Memory B cell (primary cell): ENCODE measurements around the gene NCOA7.

Experiments
- ATAC-seq: fragments of 150-1000 bp; cut with Tn5 transposase; 2 replicates; pipeline ENCODE4 v1.10.0; 2021; ENCODE audit warnings: low read depth, mild to moderate bottlenecking, moderate library complexity
- DNase-seq, 2 donors: peaks; one replicate each; pipeline ENCODE4 v3.0.0; 2022; ENCODE audit warnings: low spot score in 2 of 2
- H3K27ac Mint-ChIP-seq: one replicate; pipeline ENCODE4 v1.8.0; 2022; ENCODE audit warnings: mild to moderate bottlenecking, moderate library complexity, mixed read lengths
- H3K27me3 Mint-ChIP-seq: one replicate; pipeline ENCODE4 v1.8.0; 2022; ENCODE audit warnings: mixed read lengths
- H3K36me3 Mint-ChIP-seq: one replicate; pipeline ENCODE4 v1.8.0; 2022; ENCODE audit warnings: mild to moderate bottlenecking, mixed read lengths
- H3K4me1 Mint-ChIP-seq: one replicate; pipeline ENCODE4 v1.8.0; 2022; ENCODE audit warnings: mixed read lengths
- H3K4me3 Mint-ChIP-seq: one replicate; pipeline ENCODE4 v1.8.0; 2022; ENCODE audit warnings: mild to moderate bottlenecking, moderate library complexity, mixed read lengths
- H3K9me3 Mint-ChIP-seq: one replicate; pipeline ENCODE4 v1.8.0; 2022; ENCODE audit warnings: mixed read lengths

The NCOA7 gene, protein sequence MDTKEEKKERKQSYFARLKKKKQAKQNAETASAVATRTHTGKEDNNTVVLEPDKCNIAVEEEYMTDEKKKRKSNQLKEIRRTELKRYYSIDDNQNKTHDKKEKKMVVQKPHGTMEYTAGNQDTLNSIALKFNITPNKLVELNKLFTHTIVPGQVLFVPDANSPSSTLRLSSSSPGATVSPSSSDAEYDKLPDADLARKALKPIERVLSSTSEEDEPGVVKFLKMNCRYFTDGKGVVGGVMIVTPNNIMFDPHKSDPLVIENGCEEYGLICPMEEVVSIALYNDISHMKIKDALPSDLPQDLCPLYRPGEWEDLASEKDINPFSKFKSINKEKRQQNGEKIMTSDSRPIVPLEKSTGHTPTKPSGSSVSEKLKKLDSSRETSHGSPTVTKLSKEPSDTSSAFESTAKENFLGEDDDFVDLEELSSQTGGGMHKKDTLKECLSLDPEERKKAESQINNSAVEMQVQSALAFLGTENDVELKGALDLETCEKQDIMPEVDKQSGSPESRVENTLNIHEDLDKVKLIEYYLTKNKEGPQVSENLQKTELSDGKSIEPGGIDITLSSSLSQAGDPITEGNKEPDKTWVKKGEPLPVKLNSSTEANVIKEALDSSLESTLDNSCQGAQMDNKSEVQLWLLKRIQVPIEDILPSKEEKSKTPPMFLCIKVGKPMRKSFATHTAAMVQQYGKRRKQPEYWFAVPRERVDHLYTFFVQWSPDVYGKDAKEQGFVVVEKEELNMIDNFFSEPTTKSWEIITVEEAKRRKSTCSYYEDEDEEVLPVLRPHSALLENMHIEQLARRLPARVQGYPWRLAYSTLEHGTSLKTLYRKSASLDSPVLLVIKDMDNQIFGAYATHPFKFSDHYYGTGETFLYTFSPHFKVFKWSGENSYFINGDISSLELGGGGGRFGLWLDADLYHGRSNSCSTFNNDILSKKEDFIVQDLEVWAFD

DNA sequence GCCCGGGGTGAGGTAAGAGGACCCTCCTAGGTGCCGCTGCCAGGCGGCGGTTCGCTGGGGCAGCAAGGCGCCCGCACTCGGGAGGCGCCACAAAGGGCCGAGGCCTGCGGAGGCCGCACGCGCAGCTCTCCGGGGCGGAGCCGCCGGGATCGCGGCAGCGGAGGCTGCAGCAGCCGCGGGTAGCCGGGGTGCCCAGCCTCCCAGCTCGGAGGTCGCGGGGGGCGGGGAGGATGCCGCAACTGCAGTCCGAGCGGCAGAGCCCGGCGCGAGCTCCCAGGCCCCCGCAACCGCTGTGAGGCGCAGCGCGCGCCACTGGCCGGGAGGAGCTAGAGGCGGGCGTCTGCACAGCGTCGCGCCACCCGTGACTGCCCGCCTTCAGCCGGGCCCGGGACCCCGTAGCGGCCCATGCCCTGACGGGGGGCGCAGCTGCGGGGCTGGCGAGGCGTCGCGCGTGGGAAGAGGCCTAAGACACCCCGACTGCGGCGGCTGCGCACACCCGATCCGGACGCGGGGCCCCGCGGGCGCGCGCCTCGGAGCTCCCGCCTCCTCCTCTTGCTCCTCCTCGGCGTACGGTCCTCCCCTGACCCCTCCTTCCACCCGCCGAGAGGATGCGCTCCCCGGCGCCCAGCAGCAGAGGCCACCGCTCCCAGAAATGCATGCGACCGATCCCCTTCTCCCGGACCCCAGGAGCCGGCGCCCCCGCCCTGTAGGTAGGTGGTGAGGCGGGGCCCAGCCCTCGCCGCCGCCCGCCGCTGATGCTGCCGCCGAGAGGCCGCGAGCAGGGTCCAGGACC, at the start of gene NCOA7:
Gene NCOA7, plus strand, starts transcription at position 603 of the 793 bp plus-strand sequence. CDS start 24,395 bp downstream, outside the sequence.
- H3K4me1 Mint-ChIP-seq, result peaks cover 31% of the 10 kb centered on the region
- peak within 1 kb of the TSS; percentile 96 for H3K4me3 Mint-ChIP-seq
- H3K27me3 Mint-ChIP-seq, result no peaks in the 10 kb centered on the region
- H3K9me3 Mint-ChIP-seq, result no peaks in the 10 kb centered on the region
- ATAC-seq (peak; percentile 72), DNase-seq (peak; percentile 61 to 73)
- H3K36me3 Mint-ChIP-seq, result peaks cover 3% of the 10 kb centered on the region
- H3K27ac Mint-ChIP-seq, result peak within 1 kb of the TSS; percentile 95

DNA sequence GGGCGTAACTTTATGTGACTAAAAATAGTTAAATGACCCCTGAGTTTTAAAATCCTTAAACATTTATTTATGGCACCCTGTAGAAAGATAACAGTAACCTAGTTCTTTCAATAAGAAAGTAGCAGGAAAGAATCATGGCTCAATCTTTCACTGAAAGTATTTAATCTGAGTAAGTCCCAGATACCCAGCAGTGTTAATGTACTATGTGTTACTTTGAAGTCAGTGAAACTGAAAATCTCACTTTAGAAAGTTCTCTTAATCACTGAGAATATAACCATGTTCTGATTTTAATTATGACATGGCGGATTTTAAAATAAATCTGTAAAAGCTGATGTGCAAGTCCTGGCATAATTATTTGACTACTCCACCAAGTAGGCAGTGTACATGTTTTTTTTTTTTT, 49.4 kb upstream of the NCOA7 start:
- no peak for DNase-seq
- H3K4me1 Mint-ChIP-seq, result no peaks in the 10 kb centered on the region
- H3K27ac Mint-ChIP-seq, result no peak overlapping the region
- H3K36me3 Mint-ChIP-seq, result no peaks in the 10 kb centered on the region
- peaks cover 13% of the 10 kb centered on the region for H3K27me3 Mint-ChIP-seq
- no peak for ATAC-seq
- H3K4me3 Mint-ChIP-seq, result no peak overlapping the region
- no peaks in the 10 kb centered on the region for H3K9me3 Mint-ChIP-seq

DNA sequence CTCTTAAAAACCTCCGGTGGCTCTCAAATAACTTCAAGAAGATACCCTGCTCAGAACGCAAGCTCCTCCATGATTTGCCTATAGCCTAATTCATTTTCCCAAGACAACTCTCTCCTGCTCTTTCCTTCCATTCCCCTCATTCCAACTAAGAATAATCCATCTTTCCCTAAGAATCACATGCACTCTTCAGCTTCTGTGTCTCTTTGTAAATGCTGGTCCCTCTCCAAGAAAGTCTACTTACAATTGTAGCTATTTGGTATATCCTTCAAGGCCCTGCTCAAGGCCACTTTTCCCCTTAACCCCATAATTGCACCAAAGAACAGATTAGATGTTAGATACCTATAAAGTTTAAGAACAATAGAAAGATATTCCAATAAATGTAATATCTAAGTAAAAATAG, 48.7 kb upstream of the NCOA7 start:
- peaks cover 16% of the 10 kb centered on the region for H3K27me3 Mint-ChIP-seq

DNA sequence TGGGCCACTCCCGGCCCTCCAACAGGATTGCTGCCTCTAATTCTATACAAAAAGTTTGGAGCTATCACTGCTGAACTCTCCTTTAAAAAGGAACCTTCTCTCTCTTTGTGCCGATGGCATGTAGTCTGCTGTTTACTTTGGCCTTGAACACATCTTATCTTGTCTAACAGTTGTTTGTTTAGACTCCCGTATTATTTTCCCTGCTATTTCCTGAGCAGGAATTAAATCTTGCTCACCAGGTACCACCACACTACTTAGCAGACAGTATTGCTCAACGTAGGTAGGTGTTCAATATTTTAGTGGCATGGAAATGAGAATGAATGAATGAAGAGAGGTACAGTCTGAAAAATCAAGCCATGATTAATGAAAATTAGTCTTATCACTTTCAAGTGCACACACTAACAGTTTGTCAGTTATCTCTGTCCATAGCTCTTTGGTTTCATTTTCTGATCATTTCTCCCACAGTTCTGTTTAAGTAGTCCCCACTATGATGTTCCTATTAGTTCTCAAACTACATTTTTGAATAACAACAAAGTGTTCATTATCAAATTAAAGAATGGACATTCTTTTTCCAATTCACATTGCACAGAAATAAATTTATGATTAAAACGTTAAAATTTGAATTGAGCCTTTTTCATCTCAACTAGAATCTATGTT, 48.2 kb upstream of the NCOA7 start:
- H3K4me3 Mint-ChIP-seq, result no peak overlapping the region
- no peak for ATAC-seq
- peaks cover 13% of the 10 kb centered on the region for H3K27me3 Mint-ChIP-seq

More for the DNA sequence above, 48.7 kb upstream of the NCOA7 start:
- Mint-ChIP-seq H3K27ac (no peak overlapping the region), H3K4me1 (peaks cover 6% of the 10 kb centered on the region), H3K36me3 (peaks cover 4% of the 10 kb centered on the region), H3K9me3 (no peaks in the 10 kb centered on the region), H3K4me3 (no peak overlapping the region)
- ATAC-seq, result no peak
- no peak for DNase-seq

DNA sequence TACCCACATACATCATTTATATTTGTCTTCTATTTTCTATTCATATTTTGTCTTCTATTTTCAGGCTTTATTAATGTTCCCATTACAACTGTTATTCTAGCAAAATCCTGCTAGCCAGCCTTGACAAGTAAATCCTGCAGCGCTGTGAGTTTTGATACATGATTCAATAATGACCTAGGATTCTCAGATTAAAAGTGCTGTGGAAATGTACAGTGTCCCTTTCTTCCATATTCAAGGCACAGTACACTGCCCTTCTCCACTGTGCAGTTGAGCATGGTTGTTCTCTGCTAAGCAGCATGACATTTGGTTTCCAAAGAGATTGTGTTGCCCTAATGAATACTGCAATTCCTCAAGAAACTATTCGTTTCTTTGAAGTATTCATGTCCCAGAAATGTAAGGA, 47.2 kb upstream of the NCOA7 start:
- Mint-ChIP-seq H3K4me3 (no peak overlapping the region), H3K36me3 (peaks cover 4% of the 10 kb centered on the region), H3K9me3 (no peaks in the 10 kb centered on the region), H3K4me1 (peaks cover 11% of the 10 kb centered on the region), H3K27ac (no peak overlapping the region), H3K27me3 (peaks cover 12% of the 10 kb centered on the region)
- DNase-seq (no peak), ATAC-seq (no peak)

More for the DNA sequence above, 48.2 kb upstream of the NCOA7 start:
- H3K27ac Mint-ChIP-seq, result no peak overlapping the region
- no peak for DNase-seq
- no peaks in the 10 kb centered on the region for H3K9me3 Mint-ChIP-seq
- peaks cover 4% of the 10 kb centered on the region for H3K36me3 Mint-ChIP-seq
- peaks cover 6% of the 10 kb centered on the region for H3K4me1 Mint-ChIP-seq

DNA sequence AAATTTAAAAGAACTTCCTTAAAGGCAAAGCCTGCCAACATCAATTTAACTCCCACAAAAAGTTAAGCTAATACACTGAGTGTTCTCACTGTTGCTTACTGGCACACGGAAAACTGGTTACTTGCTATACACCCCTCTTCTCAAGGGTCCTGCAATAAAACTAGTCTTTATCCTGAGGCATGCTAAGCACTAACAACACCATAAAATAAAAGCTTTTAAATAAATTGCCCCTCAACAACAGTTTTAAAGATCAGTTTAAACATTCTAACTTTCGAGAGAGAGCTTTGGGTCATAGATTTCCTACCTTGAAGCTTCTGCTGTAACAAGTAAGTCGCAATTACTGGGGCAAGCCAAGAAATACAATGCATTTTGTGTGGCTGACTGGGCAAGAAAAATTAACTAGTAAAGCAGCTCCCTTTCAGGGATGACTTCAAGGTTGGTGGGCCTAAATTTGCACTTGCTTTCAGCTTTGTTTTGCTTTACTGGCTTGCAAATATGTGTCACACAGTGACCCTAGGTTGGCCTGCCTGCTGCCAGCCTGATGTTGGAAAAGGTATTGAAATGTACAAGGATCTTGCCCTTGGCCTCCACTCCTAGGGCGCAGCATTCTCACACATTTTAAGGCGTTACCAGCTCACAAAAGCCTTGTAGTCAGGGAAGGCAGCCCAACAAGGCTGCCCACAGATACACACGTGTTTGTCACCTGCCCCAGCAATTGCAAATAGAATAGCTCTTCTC, 45.3 kb upstream of the NCOA7 start:
- H3K36me3 Mint-ChIP-seq, result peaks cover 4% of the 10 kb centered on the region
- no peak for ATAC-seq
- H3K4me1 Mint-ChIP-seq, result peaks cover 20% of the 10 kb centered on the region
- peaks cover 17% of the 10 kb centered on the region for H3K27me3 Mint-ChIP-seq
- H3K4me3 Mint-ChIP-seq, result no peak overlapping the region
- no peaks in the 10 kb centered on the region for H3K9me3 Mint-ChIP-seq
- H3K27ac Mint-ChIP-seq, result no peak overlapping the region
- no peak for DNase-seq

DNA sequence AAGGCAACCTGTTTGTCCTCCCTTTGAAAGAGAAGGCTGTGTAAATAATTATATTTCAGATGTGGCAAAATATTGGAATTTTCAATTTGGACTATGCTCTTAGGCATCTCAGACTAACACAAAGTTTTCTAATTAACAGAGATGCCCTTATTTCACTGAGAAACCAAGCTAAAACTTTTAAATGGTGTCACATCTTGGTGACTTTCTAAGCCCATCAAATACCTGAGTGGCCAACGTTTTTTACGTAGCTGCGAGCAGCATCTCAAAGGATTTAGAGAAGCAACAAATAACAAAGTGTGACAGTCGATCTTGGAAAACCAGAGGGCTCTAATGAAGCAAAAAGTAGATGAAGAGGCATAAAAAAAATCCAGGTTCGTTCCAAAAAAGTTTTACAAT, 44.7 kb upstream of the NCOA7 start:
- Mint-ChIP-seq H3K9me3 (no peaks in the 10 kb centered on the region), H3K27ac (no peak overlapping the region), H3K27me3 (peaks cover 20% of the 10 kb centered on the region), H3K36me3 (peaks cover 4% of the 10 kb centered on the region), H3K4me3 (peak overlapping the region; percentile 37), H3K4me1 (peaks cover 23% of the 10 kb centered on the region)
- ATAC-seq, result no peak
- no peak for DNase-seq

DNA sequence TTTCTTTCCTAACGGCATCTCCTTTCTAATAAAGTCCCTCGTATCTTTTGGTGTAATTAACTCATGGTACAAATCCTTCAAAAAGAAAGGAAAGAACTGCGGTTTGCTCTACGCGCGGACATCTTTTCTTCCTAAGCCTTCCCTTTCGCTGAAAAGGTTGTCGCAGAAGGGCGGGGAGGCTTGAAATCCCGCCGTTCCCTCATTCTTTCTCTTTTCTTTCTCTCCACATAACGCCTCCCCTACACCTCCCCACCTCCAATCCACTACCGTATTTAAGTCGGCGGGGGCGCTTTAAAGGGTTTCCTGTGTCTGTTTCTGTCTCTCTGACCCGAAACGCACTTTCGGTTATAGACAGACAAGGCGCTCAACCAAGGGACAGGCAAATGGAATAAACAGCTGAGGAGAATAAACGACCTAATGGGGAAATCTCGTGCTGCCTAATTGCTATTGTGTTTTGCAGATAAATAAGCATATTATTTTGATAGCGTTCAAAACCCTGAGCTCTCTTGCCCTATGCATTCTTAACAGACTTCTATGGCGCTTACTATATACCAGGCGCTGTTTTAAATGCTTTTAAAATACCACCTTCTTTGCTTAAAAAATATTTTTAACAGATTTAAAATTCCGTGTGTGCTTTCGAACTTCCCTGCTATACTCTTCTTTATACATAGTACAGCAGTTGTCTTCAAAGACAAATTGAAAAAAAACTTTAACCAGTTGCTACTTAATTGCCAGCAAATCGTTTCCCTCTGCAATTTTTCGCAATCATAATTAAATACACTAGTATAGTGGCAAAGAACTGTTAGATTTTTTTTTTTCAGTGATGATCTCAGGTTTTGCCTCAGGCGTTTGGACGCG, 43.8 kb upstream of the NCOA7 start:
- peak overlapping the region; percentile 82 for H3K4me3 Mint-ChIP-seq
- H3K36me3 Mint-ChIP-seq, result peaks cover 4% of the 10 kb centered on the region
- peak overlapping the region; percentile 16 for H3K27ac Mint-ChIP-seq
- H3K4me1 Mint-ChIP-seq, result peaks cover 24% of the 10 kb centered on the region
- H3K27me3 Mint-ChIP-seq, result peaks cover 24% of the 10 kb centered on the region
- DNase-seq, result peak; percentile 42 to 43
- ATAC-seq, result peak; percentile 53
- no peaks in the 10 kb centered on the region for H3K9me3 Mint-ChIP-seq

DNA sequence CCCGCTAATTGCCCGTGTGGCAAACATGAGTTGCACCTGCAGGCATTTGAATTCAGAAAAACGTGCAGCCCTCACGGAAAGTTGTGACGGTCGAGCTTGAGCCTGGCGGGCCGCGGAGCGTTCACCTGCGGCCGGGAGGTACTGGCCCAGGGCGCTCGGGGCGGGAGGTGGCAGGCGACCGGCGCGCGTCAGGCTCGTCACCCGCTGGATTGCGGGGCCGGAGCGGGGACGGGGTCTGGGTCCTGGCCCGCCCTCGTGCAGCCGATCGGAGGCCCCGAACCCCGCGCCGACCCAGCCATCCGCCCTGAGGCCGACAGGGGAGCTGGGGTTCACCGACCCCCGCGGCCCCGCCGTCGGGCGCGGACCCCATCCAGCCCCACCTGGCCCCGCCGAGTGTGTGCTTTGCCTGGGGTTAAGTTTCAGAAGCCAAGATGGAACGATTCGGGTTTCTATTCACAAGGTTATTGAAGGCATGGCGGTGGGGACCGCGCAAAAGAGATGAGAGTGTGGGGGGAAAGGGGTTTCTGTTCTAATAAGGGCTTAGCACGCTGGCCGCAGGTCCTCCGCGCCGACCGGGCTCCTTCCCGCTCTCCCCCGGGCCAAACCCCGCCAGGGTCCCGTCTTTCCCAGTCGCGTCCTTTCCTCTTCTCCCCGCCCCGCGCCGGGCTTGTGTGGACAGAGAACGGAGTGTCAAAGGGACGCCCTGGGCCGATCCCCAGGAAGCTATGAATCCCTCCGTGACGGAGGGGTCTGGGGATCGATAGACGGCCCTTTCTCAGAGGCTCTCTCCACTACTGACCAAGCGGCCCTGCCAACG, 43.0 kb upstream of the NCOA7 start:
- H3K27ac Mint-ChIP-seq, result no peak overlapping the region
- H3K36me3 Mint-ChIP-seq, result peaks cover 4% of the 10 kb centered on the region
- peak overlapping the region; percentile 82 for H3K4me3 Mint-ChIP-seq
- H3K4me1 Mint-ChIP-seq, result peaks cover 24% of the 10 kb centered on the region
- no peaks in the 10 kb centered on the region for H3K9me3 Mint-ChIP-seq
- ATAC-seq (peak; percentile 7), DNase-seq (peak; percentile 24 to 48)
- H3K27me3 Mint-ChIP-seq, result peaks cover 24% of the 10 kb centered on the region

DNA sequence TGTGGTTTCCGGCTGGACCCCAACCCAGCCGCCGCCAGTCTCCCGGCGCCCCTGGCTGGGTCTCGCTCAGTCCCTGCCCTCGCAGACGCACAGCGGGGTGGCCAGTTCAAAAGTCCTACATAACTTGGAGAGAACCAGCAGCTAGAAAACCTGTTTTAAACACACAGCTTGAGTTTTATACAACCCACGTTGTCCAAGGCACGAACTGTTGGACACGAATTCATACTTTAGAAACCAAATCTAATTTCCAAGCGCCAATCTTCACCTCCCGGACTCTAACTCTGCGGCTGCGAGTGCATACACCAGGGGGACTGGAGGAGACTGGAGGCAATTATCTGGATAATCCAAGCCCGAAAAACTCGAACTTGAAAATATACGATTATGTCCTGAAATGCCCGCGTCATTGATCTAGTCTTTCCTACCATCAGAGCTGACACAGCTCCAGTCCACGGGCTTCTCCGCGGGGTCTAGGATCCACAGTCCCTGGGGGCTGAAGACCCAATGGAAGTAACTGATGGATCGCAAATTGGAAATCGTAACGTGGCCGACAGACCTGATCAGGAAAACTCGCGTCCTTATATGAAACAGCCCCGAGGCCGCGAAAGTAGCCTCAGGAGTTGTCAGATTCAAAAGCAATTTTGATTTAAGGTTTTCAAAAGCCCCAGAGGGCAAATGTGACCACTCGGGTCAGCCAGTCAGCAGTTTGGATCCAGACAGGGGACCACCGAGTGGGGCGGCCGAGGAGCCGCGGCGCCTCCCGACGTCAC, 42.2 kb upstream of the NCOA7 start:
- peaks cover 24% of the 10 kb centered on the region for H3K4me1 Mint-ChIP-seq
- no peaks in the 10 kb centered on the region for H3K9me3 Mint-ChIP-seq
- H3K36me3 Mint-ChIP-seq, result peaks cover 4% of the 10 kb centered on the region
- H3K27me3 Mint-ChIP-seq, result peaks cover 24% of the 10 kb centered on the region
- no peak for ATAC-seq
- DNase-seq, result no peak
- H3K27ac Mint-ChIP-seq, result no peak overlapping the region
- H3K4me3 Mint-ChIP-seq, result peak overlapping the region; percentile 74
